ENCODE results near the gene EPS15. TPM values are rescaled to one million over a fixed set of nuclear protein-coding genes. Genes with fewer than 3 reads are reported as not detected.

Gene EPS15
- total and polyA plus RNA-seq, 7 donors = 9.8 to 71.9 (median 46.1) TPM

GRCh38 chr1:51343624-51344023, 175.4 kb downstream of the EPS15 start:
- H3K9me3 ChIP-seq = no peaks in the 10 kb centered on the region
- ATAC-seq (no peak), DNase-seq (no peak)
- no peaks in the 10 kb centered on the region for H3K36me3 ChIP-seq (ENCODE audit: insufficient read depth in 1 of 2, low read depth in 1 of 2)
- peaks cover 0 to 17% (median 5%) of the 10 kb centered on the region in 3 donors for H3K27me3 ChIP-seq (ENCODE audit: insufficient read depth in 3 of 3, low read length in 2 of 3)
- H3K4me1 ChIP-seq = peaks cover 9% of the 10 kb centered on the region
- no peak for TF ChIP-seq CTCF (IDR thresholded peaks at IDR 0.05)
- no peak overlapping the region for H3K27ac ChIP-seq
- 81 to 82% (median 81%) methylated on average over 3 of the region's 3 CpGs for WGBS, 3 donors
- no peak overlapping the region for H3K4me3 ChIP-seq
- intact Hi-C loops (cut with DNase I) = no loop called here

- Histone ChIP-seq H3K4me1 (peaks cover 9% of the 10 kb centered on the region), H3K4me3 (no peak overlapping the region), H3K27me3 (ENCODE audit: insufficient read depth in 3 of 3, low read length in 2 of 3) (peaks cover 0 to 17% (median 5%) of the 10 kb centered on the region in 3 donors), H3K27ac (no peak overlapping the region), H3K36me3 (ENCODE audit: insufficient read depth in 1 of 2, low read depth in 1 of 2) (no peaks in the 10 kb centered on the region), H3K9me3 (no peaks in the 10 kb centered on the region)
- no peak for TF ChIP-seq CTCF (IDR thresholded peaks at IDR 0.05)
- no peak for ATAC-seq
- 86 to 87% (median 86%) methylated on average over 9 of the region's 9 CpGs for WGBS, 3 donors
- intact Hi-C loops (cut with DNase I) = no loop called here
- DNase-seq = no peak
These were observed 176.4 kb downstream of the EPS15 start for GRCh38 chr1:51342591-51343206.

GRCh38 chr1:51341876-51342496, 177.1 kb downstream of the EPS15 start:
- Histone ChIP-seq H3K27me3 (ENCODE audit: insufficient read depth in 3 of 3, low read length in 2 of 3) (peaks cover 0 to 17% (median 5%) of the 10 kb centered on the region in 3 donors), H3K27ac (no peak overlapping the region), H3K4me3 (no peak overlapping the region), H3K4me1 (peaks cover 9% of the 10 kb centered on the region), H3K36me3 (ENCODE audit: insufficient read depth in 1 of 2, low read depth in 1 of 2) (no peaks in the 10 kb centered on the region), H3K9me3 (no peaks in the 10 kb centered on the region)
- DNase-seq (no peak), ATAC-seq (no peak)
- TF ChIP-seq CTCF (IDR thresholded peaks at IDR 0.05) = no peak
- intact Hi-C loops (cut with DNase I) = no loop called here
- WGBS, 3 donors = 88 to 94% (median 89%) methylated on average over 4 of the region's 4 CpGs

- Histone ChIP-seq H3K4me1 (peaks cover 4% of the 10 kb centered on the region), H3K27me3 (ENCODE audit: insufficient read depth in 3 of 3, low read length in 2 of 3) (peaks cover 0 to 14% (median 4%) of the 10 kb centered on the region in 3 donors), H3K36me3 (ENCODE audit: insufficient read depth in 1 of 2, low read depth in 1 of 2) (no peaks in the 10 kb centered on the region), H3K27ac (no peak overlapping the region), H3K9me3 (no peaks in the 10 kb centered on the region), H3K4me3 (no peak overlapping the region)
- TF ChIP-seq CTCF (IDR thresholded peaks at IDR 0.05) = no peak
- intact Hi-C loops (cut with DNase I) = no loop called here
- no peak for DNase-seq
- 93 to 96% (median 93%) methylated on average over 6 of the region's 6 CpGs for WGBS, 3 donors
- no peak for ATAC-seq
These were observed 178.7 kb downstream of the EPS15 start for GRCh38 chr1:51340380-51340779.

Data from psoas muscle (tissue), 8 donors.